K562 (cell line): ENCODE measurements around the gene PIGQ. TPM values are rescaled to one million over a fixed set of nuclear protein-coding genes. Genes with fewer than 3 reads are reported as not detected.

Experiments
- FOXA3 ChIP-seq, 2 experiments: fragments of 450-650 bp in 1 of 2; sonication (generic) in 1 of 2; formaldehyde crosslinking; IDR thresholded peaks in 1 of 2; conservative IDR thresholded peaks in 1 of 2; 2 replicates each; pipeline versions ENCODE4 v1.4.0 to v1.8.0; 2020 to 2022; ENCODE audit warnings: mild to moderate bottlenecking in 2 of 2, missing genetic modification reagents in 1 of 2
- GATAD2B ChIP-seq: fragments of 450-650 bp; IDR thresholded peaks from 2 replicates; pipeline ENCODE4 v1.6.1; 2017; ENCODE audit warnings: mild to moderate bottlenecking, borderline replicate concordance
- KLF13 ChIP-seq: fragments of 450-650 bp; IDR thresholded peaks from 2 replicates; pipeline ENCODE4 v1.6.1; 2016; ENCODE audit warnings: missing genetic modification characterization, low read depth, mild to moderate bottlenecking, missing compliant biosample characterization, moderate library complexity, borderline replicate concordance
- LARP7 ChIP-seq: fragments of 450-650 bp; IDR thresholded peaks from 2 replicates; pipeline ENCODE4 v1.6.1; 2016
- MCM2 ChIP-seq: fragments of 450-650 bp; IDR thresholded peaks from 2 replicates; pipeline ENCODE4 v1.6.1; 2017; ENCODE audit warnings: low read depth, mild to moderate bottlenecking
- NEUROD1 ChIP-seq: fragments of 150-350 bp; IDR thresholded peaks from 2 replicates; pipeline ENCODE4 v1.6.1; 2014; ENCODE audit warnings: borderline replicate concordance, low read length, low read depth; ENCODE audit not compliant: partially characterized antibody
- PCBP1 ChIP-seq: fragments of 200-400 bp; formaldehyde crosslinking; IDR thresholded peaks from 2 replicates; pipeline ENCODE4 v1.6.1; 2018; ENCODE audit warnings: mild to moderate bottlenecking, low read depth, low read length; ENCODE audit not compliant: poor library complexity, severe bottlenecking
- XRCC3 ChIP-seq: fragments of 450-650 bp; IDR thresholded peaks from 2 replicates; pipeline ENCODE4 v1.6.1; 2017; ENCODE audit warnings: mild to moderate bottlenecking, moderate library complexity
- ZBED1 ChIP-seq: IDR thresholded peaks from 2 replicates; pipeline ENCODE4 v1.6.1; 2014
- ZBTB17 ChIP-seq: fragments of 450-650 bp; formaldehyde crosslinking; IDR thresholded peaks from 2 replicates; pipeline ENCODE4 v1.4.0; 2020; ENCODE audit warnings: mild to moderate bottlenecking
- ZHX1 ChIP-seq: fragments of 150-350 bp; conservative IDR thresholded peaks from 2 replicates; pipeline ENCODE4 v1.6.1; 2014; ENCODE audit warnings: low read length
- ZNF695 ChIP-seq: fragments of 450-650 bp; formaldehyde crosslinking; IDR thresholded peaks from 2 replicates; pipeline ENCODE4 v1.4.0; 2020; ENCODE audit warnings: mild to moderate bottlenecking, moderate library complexity
- polyA plus RNA-seq, 8 experiments: library from polyadenylated mRNA; depleted of rRNA in 4 of 8; stranded (reverse) in 5 of 8; unstranded in 3 of 8; fragments of >200 nt; fragmentation: Nextera tagmentation in 2 of 8; fragmentation: Illumina TruSeq in 1 of 8; extraction: Ambion mirVana in 2 of 8; extraction: Trizol in 1 of 8; gene quantifications; 2 replicates each; pipeline versions ENCODE4 v1.2.1 to v1.2.3, GENCODE V29; 2011 to 2014; ENCODE audit warnings: inconsistent platforms in 1 of 8, missing spikeins in 1 of 8
- total RNA-seq, 7 experiments: library from RNA; depleted of rRNA in 6 of 7; stranded (reverse); fragments of >200 nt in 6 of 7; fragmentation: Illumina TruSeq in 2 of 7; extraction: Trizol in 2 of 7; gene quantifications; 2 replicates each; pipeline versions ENCODE4 v1.2.1 to v1.2.3, GENCODE V29; 2011 to 2021; ENCODE audit warnings: low replicate concordance in 1 of 7
- TF ChIP-seq, protein P1 (sequence below): fragments of 450-650 bp; IDR thresholded peaks from 2 replicates; pipeline ENCODE4 v1.6.1; 2017; ENCODE audit warnings: antibody characterized with exemption
- TF ChIP-seq, protein P2 (sequence below), 2 experiments: fragments of 450-650 bp; conservative IDR thresholded peaks; 2 replicates each; pipeline ENCODE4 v1.6.1; 2017; ENCODE audit warnings: mild to moderate bottlenecking in 2 of 2, moderate library complexity in 2 of 2
- TF ChIP-seq, protein P3 (sequence below): fragments of 250-450 bp; sonication (Bioruptor Pico); IDR thresholded peaks from 2 replicates; pipeline ENCODE4 v1.5.0; 2021; ENCODE audit warnings: mild to moderate bottlenecking, moderate library complexity

The PIGQ gene
- total and polyA plus RNA-seq, 9 of the 15 experiments (the other 6 are each of a cell fraction or from before 2014, with no cell fraction given), result 0.20 to 49.6 (median 11.7) TPM

DNA sequence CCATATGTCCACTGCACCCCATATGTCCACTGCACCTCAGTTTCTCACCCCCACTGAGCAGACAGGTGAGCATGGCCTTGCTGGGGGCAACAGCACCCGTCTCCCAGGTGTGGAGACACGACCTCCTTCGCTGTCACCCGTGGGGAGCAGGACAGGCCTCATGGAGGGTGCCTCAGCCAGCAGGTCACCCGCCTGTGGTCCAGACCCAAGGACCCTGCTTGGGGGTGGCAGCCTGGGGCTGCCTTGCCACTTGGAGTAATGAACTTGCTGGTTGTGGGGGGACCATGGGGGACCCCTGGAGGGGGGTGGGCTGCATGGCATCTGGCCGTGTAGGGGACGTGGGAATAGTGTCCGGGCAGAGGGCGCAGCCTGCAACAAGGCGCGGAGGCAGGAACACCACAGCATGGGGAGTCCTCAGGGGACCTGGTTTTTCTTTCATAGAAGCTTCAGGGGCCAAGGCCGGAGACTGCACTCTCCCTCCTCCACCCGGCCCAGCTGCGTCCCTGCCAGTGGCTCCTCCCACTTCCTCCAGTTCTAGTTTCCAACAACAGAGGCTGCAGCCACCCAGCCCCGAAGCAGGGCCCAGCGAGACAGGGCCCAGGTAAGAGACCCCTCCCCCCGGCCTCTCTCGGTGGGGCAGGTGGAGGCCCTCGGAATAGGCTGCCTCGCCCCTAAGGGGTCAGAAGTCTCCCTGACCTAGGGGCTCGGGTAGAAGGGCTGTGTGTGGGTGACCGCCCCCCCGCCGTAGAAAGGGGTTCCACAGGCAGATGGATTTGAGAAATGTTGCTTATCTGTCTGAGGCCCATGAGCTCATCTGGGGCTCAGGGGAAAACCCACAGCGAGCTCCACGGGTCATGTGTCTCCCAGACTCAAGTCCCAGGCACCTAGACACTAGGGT, 3.0 kb upstream of the PIGQ start, which contains the start of gene NHLRC4 (continued):
- TF ChIP-seq ZHX1 (no peak), ZBED1 (no peak), NEUROD1 (peak; percentile 46), GATAD2B (peak; percentile 17; the same call in 1 of the 2 replicates), XRCC3 (no peak), PCBP1 (no peak), LARP7 (no peak), ZBTB17 (CRISPR knock-in tag) (peak; percentile 22; the same call in 1 of the 2 replicates), MCM2 (no peak), KLF13 (no peak), FOXA3 (CRISPR knock-in tag; conservative IDR thresholded peaks at IDR 0.05 in 1 of 2, IDR thresholded peaks at IDR 0.05 in 1 of 2) (0 out of 4 replicates have a peak, but pooled peaks of 1 of the 2 experiments have one; percentile 11), ZNF695 (CRISPR knock-in tag) (no peak)
- TF ChIP-seq, protein P1, sequence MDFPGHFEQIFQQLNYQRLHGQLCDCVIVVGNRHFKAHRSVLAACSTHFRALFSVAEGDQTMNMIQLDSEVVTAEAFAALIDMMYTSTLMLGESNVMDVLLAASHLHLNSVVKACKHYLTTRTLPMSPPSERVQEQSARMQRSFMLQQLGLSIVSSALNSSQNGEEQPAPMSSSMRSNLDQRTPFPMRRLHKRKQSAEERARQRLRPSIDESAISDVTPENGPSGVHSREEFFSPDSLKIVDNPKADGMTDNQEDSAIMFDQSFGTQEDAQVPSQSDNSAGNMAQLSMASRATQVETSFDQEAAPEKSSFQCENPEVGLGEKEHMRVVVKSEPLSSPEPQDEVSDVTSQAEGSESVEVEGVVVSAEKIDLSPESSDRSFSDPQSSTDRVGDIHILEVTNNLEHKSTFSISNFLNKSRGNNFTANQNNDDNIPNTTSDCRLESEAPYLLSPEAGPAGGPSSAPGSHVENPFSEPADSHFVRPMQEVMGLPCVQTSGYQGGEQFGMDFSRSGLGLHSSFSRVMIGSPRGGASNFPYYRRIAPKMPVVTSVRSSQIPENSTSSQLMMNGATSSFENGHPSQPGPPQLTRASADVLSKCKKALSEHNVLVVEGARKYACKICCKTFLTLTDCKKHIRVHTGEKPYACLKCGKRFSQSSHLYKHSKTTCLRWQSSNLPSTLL, result no peak
- TF ChIP-seq, protein P2, sequence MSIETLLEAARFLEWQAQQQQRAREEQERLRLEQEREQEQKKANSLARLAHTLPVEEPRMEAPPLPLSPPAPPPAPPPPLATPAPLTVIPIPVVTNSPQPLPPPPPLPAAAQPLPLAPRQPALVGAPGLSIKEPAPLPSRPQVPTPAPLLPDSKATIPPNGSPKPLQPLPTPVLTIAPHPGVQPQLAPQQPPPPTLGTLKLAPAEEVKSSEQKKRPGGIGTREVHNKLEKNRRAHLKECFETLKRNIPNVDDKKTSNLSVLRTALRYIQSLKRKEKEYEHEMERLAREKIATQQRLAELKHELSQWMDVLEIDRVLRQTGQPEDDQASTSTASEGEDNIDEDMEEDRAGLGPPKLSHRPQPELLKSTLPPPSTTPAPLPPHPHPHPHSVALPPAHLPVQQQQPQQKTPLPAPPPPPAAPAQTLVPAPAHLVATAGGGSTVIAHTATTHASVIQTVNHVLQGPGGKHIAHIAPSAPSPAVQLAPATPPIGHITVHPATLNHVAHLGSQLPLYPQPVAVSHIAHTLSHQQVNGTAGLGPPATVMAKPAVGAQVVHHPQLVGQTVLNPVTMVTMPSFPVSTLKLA (conservative IDR thresholded peaks at IDR 0.05), result peak in 1 of 2 experiments; percentile 78; a peak in 2 of 4 replicates
- TF ChIP-seq, protein P3, sequence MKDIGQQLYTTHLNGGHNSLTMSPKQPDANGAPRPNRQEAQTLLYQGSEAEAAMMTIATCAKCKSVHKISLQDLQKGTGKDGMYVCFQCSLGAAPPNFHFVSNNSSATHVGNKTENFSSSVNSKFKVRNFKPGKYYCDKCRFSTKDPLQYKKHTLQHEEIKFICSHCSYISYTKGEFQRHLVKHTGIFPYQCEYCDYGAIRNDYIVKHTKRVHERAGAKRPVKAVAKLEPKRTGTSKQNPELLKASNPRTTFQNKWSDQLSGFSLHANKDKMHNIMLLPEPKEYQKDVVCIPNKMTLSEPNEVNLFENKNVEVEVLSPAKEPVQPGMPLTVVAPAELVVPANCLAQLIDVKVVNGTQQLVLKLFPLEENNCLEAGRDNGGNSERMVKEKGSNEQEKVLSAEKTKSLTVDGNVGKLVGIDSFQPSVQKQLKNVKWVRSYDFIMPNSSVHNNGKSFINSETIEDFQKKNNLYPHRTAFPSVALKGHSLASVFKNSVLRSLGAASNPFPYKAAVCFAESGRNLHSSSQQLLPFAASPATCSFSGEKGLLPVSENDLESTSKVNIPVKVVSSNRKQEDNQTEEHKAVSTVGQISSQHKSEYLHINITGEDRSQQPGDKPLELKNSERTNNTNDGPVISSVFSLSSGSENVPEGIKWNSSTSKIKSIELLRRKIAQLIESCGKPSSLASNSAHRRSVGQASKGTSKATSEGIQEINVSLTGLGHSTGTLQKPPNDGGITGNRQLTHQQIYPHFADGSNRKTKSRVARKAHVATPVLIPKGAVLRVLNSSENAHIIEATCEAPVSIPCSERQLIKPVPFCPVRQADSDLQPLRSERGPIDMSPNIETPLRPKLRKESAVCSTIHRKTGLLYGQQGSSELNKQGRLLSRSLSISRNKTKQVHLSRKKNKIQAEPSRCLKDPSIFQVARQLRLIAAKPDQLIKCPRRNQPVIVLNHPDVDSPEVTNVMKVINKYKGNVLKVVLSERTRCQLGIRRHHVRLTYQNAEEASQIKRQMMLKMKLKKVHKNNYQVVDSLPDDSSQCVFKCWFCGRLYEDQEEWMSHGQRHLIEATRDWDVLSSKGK (CRISPR knock-in tag), result no peak
